A549 (cell line): Measurements from ENCODE around the gene FEM1A.
"Not testable (repeated sequence)": the region's sequence is repeated elsewhere in the genome, so short reads cannot be mapped to it uniquely, and the experiment has no call there.

Source experiments
- CBX2 ChIP-seq: fragments of 200-600 bp; sonication (generic); IDR thresholded peaks from 2 replicates; pipeline ENCODE4 v1.6.1; 2016; ENCODE audit warnings: low read depth, mild to moderate bottlenecking, borderline replicate concordance
- HDAC2 ChIP-seq: fragments of 200-600 bp; sonication (generic); IDR thresholded peaks from 2 replicates; pipeline ENCODE4 v1.6.1; 2016
- HOXB5 ChIP-seq: fragments of 250-450 bp; sonication (Bioruptor Pico); IDR thresholded peaks from 2 replicates; pipeline ENCODE4 v1.5.0; 2020; ENCODE audit warnings: mild to moderate bottlenecking, moderate library complexity
- PHF8 ChIP-seq: fragments of 200-600 bp; sonication (generic); IDR thresholded peaks from 2 replicates; pipeline ENCODE4 v1.6.1; 2016; ENCODE audit warnings: low read depth, mild to moderate bottlenecking, antibody characterized with exemption, moderate library complexity, borderline replicate concordance
- POLR2A ChIP-seq: IDR thresholded peaks from 2 replicates; pipeline ENCODE4 v1.6.1; 2012; ENCODE audit warnings: mild to moderate bottlenecking, low read length
- POLR2AphosphoS2 ChIP-seq: conservative IDR thresholded peaks from 2 replicates; pipeline ENCODE4 v1.6.1; 2012; ENCODE audit warnings: low read length, improper control_type of control experiment, inconsistent platforms
- RFX5 ChIP-seq: fragments of 450-650 bp; IDR thresholded peaks from 2 replicates; pipeline ENCODE4 v1.7.1; 2014; ENCODE audit warnings: antibody characterized with exemption, mild to moderate bottlenecking, moderate library complexity
- TF ChIP-seq, protein P1 (sequence below): fragments of >200 bp; sonication (Bioruptor Twin); formaldehyde crosslinking; IDR thresholded peaks from 3 replicates; pipeline ENCODE4 v1.5.1; 2016

GRCh38 chr19:4778124-4778523, 13.4 kb upstream of the FEM1A start:
- TF ChIP-seq, protein P1, sequence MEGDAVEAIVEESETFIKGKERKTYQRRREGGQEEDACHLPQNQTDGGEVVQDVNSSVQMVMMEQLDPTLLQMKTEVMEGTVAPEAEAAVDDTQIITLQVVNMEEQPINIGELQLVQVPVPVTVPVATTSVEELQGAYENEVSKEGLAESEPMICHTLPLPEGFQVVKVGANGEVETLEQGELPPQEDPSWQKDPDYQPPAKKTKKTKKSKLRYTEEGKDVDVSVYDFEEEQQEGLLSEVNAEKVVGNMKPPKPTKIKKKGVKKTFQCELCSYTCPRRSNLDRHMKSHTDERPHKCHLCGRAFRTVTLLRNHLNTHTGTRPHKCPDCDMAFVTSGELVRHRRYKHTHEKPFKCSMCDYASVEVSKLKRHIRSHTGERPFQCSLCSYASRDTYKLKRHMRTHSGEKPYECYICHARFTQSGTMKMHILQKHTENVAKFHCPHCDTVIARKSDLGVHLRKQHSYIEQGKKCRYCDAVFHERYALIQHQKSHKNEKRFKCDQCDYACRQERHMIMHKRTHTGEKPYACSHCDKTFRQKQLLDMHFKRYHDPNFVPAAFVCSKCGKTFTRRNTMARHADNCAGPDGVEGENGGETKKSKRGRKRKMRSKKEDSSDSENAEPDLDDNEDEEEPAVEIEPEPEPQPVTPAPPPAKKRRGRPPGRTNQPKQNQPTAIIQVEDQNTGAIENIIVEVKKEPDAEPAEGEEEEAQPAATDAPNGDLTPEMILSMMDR: not testable (repeated sequence)
- not testable (repeated sequence) for TF ChIP-seq HDAC2; POLR2AphosphoS2; PHF8; POLR2A; CBX2; HOXB5 (CRISPR knock-in tag); RFX5
